Fibroblast of lung (primary cell): ENCODE measurements around the gene TBC1D13.

Source experiments
- CTCF ChIP-seq, 2 donors: IDR thresholded peaks in 1 of 2; conservative IDR thresholded peaks in 1 of 2; 1 replicate in 1 of 2; 2 replicates in 1 of 2; pipeline ENCODE4 v1.5.1; 2011 to 2012; ENCODE audit warnings: low read length in 2 of 2, control low read depth in 1 of 2, inconsistent platforms in 1 of 2, low read depth in 1 of 2, mild to moderate bottlenecking in 1 of 2
- EZH2 ChIP-seq: IDR thresholded peaks from 2 replicates; pipeline ENCODE4 v1.5.1; 2012; ENCODE audit warnings: low read length, control low read depth, mild to moderate bottlenecking; ENCODE audit errors: missing control alignments

GRCh38 chr9:128805661-128806060 is 18.6 kb downstream of the TBC1D13 start:
- TF ChIP-seq CTCF (conservative IDR thresholded peaks at IDR 0.05 in 1 of 2, IDR thresholded peaks at IDR 0.05 in 1 of 2; ENCODE audit: low read depth in 1 of 2, low read length in 2 of 2) (no peak), EZH2 (no peak)
